COR-L47 (cell line): ENCODE measurements around the gene PLIN4.

Experiments
- DNase-seq: peaks from one replicate; lab custom pipeline; 2025; lab: John Stamatoyannopoulos, UW

Gene PLIN4

GRCh38 chr19:4523306-4524110 is 5.2 kb upstream of the PLIN4 start:
- no peak for DNase-seq

DNA sequence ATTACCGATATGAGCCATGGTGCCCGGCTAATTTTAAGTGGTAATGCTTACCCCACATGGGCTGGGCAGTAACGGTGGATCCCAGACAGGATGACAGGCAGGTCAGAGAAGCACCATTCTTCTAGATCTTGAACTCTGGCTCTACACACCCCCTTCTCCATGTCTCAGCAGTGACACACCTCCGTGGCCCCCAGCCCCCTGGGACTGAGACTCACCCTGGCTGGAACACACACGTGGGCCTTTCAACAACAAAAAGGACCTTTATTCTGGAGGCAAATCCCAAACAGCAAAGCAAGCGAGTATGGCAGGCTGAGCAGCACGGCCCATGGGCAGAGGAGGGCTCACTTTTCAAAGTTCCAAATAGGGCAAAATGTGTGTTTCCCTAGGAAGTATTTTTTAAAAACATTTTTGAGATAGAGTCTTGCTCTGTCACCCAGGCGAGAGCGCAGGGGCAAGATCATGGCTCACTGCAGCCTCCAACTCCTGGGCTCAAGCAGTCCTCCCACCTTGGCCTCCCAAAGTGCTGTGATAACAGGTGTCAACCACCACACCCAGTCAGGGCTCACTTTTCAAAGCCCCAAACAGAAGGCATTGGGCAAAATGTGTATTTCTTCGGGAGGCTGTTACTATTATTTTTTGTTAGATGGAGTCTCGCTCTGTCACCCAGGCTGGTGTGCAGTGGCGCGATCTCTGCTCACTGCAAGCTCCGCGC is 4.2 kb upstream of the PLIN4 start:
- no peak for DNase-seq

DNA sequence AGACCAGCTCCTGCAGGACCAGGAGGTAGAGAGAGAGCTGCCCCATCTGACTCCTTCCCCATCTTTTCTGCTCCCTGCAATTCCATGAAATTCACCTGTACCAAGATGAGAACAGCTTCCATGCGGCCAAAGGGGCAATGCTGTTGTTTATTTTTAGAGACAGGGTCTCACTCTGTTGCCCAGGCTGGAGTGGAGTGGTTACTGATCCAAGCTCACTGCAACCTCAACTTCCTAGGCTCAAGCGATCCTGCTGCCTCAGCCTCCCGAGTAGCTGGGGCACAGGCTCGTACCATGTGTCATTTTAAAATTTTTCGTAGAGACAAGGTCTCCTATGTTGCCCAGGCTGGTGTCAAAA is 3.6 kb upstream of the PLIN4 start:
- DNase-seq: no peak

DNA sequence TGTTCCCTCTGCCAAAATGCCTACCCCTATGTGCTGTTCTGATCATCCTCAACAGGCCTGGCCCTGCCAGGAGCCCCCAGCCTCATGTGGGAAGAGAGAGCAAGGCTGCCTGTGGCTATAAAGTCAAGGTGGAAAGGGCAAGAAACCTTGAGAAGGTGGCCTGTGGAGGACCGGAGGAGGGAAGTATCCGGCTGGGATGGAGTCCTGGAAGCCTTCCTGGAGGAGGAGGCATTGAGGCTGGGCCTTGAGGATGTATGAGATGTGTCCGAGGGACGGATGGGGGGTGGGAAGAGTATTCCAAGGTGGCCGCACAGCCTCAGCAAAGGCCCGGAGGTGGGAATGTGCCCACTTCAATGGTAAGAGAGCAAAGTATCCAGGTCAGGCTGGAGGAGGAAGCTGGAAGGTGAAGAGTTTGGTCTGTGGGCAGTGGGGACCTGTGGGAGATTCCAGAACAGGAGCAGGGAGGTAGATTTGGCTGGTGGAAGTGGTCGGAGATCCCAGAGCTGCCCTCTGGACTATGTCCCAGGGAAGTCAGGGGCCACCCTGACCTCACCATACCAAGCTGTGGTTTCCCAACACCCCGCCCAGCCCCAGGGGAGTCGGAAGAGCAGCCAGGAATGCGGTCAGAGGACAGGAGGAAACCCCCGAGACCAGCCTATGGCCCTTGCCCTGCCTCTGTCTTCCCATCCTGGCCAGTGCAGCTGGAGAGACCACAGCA is 3.0 kb upstream of the PLIN4 start:
- no peak for DNase-seq

DNA sequence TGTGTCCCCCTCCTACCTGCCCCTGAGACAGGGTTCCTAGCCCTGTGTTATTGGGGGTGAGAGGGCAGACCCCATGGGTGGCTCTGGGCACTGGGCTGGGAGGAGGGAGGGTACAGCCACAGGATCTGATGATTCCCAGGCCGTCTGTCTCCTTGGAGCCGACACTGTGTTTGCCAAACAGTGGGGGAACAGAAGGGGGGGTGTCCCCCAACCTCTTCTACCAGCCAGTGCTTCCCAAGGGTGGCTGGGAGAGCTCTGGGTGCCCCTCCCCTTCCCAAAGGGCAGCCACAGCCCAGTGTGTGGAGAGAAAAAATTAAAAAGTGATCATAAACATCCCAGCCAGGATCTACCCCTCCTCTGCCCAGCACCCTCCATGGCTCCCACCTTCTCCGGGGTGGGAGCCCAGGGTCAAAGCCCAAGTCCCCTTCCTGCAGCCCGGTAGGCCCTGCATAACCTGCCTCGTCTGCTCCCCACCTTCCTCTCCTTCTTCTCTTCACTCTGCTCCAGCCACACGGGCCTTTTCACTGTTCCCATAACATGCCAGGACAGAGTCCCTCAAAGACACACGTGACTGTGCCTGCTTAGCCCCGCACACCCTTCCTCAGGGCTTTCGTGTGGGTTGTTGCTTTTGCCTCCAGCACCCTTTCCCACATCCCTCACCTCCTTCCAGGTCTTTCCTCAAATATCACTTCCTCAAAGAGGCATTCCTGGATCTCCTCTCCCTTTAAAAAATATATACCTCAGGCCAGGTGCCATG is 1.4 kb upstream of the PLIN4 start:
- DNase-seq: no peak

GRCh38 chr19:4519172-4519496 is 848 bp upstream of the PLIN4 start:
- no peak for DNase-seq

GRCh38 chr19:4517451-4518057 is 732 bp downstream of the PLIN4 start:
- no peak for DNase-seq

GRCh38 chr19:4516939-4517300 is 1.4 kb downstream of the PLIN4 start:
- no peak for DNase-seq

- no peak for DNase-seq
These were observed 1.9 kb downstream of the PLIN4 start for GRCh38 chr19:4516199-4516938.

- no peak for DNase-seq
These were observed 2.6 kb downstream of the PLIN4 start for GRCh38 chr19:4515732-4516131.

DNA sequence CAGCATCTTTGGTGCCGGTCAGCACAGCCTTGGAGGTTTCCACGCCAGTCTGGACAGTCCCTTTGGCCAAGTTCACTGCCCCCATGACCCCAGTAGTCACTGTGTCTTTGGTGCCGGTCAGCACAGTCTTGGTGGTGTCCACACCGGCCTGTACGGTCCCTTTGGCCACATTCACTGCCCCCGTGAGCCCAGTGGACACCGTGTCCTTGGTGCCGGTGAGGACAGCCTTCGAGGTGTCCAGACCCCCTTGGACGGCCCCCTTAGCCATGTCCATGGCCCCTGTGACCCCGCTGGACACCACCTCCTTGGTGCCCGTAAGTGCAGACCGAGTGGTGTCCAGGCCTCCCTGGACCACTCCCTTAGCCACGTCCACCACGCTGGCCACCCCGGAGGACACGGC is 5.0 kb downstream of the PLIN4 start:
- no peak for DNase-seq

GRCh38 chr19:4512070-4512469 is 6.2 kb downstream of the PLIN4 start:
- no peak for DNase-seq

- DNase-seq: no peak
These were observed 6.8 kb downstream of the PLIN4 start for GRCh38 chr19:4511300-4512054.

- no peak for DNase-seq
These were observed 7.6 kb downstream of the PLIN4 start for GRCh38 chr19:4510435-4511255.

- DNase-seq: no peak
These were observed 9.6 kb downstream of the PLIN4 start for GRCh38 chr19:4508698-4509097.

DNA sequence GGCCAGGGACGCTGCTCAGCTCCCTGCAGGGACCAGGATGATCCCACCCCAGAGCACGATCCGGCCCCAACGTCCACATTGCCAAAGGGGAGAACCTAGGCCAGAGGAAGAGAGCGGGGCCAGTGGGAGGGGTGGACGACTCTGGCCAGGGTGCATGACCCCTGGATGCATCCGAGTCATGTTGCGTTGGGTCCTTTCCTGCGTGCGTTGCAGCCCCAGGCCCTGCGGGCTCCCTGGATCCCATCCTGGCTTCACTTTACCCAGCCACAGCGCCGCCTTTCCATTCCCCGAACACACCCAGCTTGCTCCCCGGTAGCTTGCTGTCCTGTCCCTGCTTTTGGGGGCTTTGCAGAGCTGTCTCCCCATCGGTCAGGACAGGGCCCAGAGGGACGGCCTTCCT is 10.5 kb downstream of the PLIN4 start:
- DNase-seq: no peak

DNA sequence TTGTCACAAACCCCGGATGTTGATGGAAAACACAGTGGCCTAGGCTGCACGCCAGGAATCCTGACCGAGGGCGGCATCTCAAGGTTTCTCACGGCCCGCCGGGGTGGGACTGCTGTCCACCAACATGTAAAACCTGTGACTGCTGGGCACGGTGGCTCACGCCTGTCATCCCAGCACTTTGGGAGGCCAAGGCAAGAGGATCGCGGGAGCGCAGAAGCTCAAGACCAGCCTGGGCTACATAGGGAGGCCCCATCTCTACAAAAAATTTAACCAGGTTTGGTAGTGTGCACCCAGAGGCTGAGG is 11.2 kb downstream of the PLIN4 start:
- DNase-seq: no peak

DNA sequence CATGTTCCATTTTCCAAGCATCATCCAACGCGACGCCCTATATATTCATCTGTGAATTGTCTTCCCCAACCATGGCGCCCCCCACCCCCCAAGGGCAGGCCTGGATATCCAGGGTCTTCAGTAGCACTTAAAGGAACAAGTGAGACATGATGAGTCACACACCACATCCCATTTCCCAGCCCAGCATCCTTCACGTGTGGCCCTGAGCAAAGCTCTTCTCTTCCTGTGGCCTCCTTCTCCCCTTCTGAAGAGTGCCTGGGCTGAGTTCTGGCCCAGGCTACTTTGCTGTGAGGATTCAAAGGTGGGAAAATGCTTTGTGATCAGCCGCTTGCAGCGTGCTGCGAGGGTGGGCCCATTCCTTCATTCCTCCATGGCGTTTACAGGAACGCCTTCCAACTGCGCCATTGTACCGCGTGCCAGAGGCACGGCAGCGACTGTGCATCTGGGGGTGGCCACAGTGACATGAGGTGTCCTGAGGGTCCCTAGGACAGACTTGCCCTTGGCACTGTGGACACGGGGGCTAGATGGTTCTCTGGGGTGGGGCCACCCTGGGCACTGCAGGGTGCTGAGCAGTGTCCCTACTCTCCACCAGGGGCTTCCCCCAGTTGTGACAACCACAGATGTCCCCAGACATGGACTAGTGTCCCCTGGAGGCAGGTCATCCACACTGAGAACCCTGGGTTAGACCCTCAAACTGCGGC is 11.7 kb downstream of the PLIN4 start:
- DNase-seq: no peak
